ENCODE data around the gene PRRC2B. TPM values are rescaled to one million over a fixed set of nuclear protein-coding genes. Genes with fewer than 3 reads are reported as not detected.
A peak's percentile ranks its signal among the peaks of the same experiment; 100 is the strongest.
"Not testable (repeated sequence)": the region's sequence is repeated elsewhere in the genome, so short reads cannot be mapped to it uniquely, and the experiment has no call there.

The PRRC2B gene
- total RNA-seq, 1 donor from 2014 or later = 47.2 TPM

GRCh38 chr9:131386281-131386680 is 7.6 kb upstream of the PRRC2B start:
- DNase-seq (ENCODE audit: low read depth, low spot score) = no peak

- no peak for DNase-seq (ENCODE audit: low read depth, low spot score)
Measured at GRCh38 chr9:131387394-131387793, 6.5 kb upstream of the PRRC2B start.

- no peak for DNase-seq (ENCODE audit: low read depth, low spot score)
Measured at GRCh38 chr9:131391020-131391419, 2.9 kb upstream of the PRRC2B start.

- DNase-seq (ENCODE audit: low read depth, low spot score) = no peak
Measured at GRCh38 chr9:131391504-131391903, 2.4 kb upstream of the PRRC2B start.

- DNase-seq (ENCODE audit: low read depth, low spot score) = no peak
Measured at GRCh38 chr9:131394464-131395156, 724 bp downstream of the PRRC2B start.

GRCh38 chr9:131395157-131396098 is 1.5 kb downstream of the PRRC2B start:
- DNase-seq (ENCODE audit: low read depth, low spot score) = no peak

GRCh38 chr9:131396099-131396479 is 2.2 kb downstream of the PRRC2B start:
- DNase-seq (ENCODE audit: low read depth, low spot score) = not testable (repeated sequence)

- DNase-seq (ENCODE audit: low read depth, low spot score) = no peak
Measured at GRCh38 chr9:131396626-131397025, 2.7 kb downstream of the PRRC2B start.

GRCh38 chr9:131397100-131397790 is 3.4 kb downstream of the PRRC2B start:
- no peak for DNase-seq (ENCODE audit: low read depth, low spot score)

- no peak for DNase-seq (ENCODE audit: low read depth, low spot score)
Measured at GRCh38 chr9:131398204-131398603, 4.3 kb downstream of the PRRC2B start.

GRCh38 chr9:131399972-131400371 is 6.1 kb downstream of the PRRC2B start:
- DNase-seq (ENCODE audit: low read depth, low spot score) = no peak

- DNase-seq (ENCODE audit: low read depth, low spot score) = no peak
Measured at GRCh38 chr9:131400627-131401026, 6.7 kb downstream of the PRRC2B start.

GRCh38 chr9:131402073-131402472 is 8.2 kb downstream of the PRRC2B start:
- DNase-seq (ENCODE audit: low read depth, low spot score) = no peak

- peak; percentile 78 for DNase-seq (ENCODE audit: low read depth, low spot score)
Measured at GRCh38 chr9:131402738-131403492, 9.0 kb downstream of the PRRC2B start.

GRCh38 chr9:131403493-131403773 is 9.5 kb downstream of the PRRC2B start:
- DNase-seq (ENCODE audit: low read depth, low spot score) = no peak

GRCh38 chr9:131404581-131404980 is 10.7 kb downstream of the PRRC2B start:
- no peak for DNase-seq (ENCODE audit: low read depth, low spot score)

GRCh38 chr9:131404987-131405386 is 11.1 kb downstream of the PRRC2B start:
- no peak for DNase-seq (ENCODE audit: low read depth, low spot score)

GRCh38 chr9:131405428-131405827 is 11.5 kb downstream of the PRRC2B start:
- no peak for DNase-seq (ENCODE audit: low read depth, low spot score)

GRCh38 chr9:131405858-131406537 is 12.1 kb downstream of the PRRC2B start:
- DNase-seq (ENCODE audit: low read depth, low spot score) = no peak

GRCh38 chr9:131406563-131407436 is 12.9 kb downstream of the PRRC2B start:
- no peak for DNase-seq (ENCODE audit: low read depth, low spot score)

Data from pulmonary artery endothelial cell (primary cell).